NCI-H2029 (cell line): Measurements from ENCODE around the gene BRME1.
A peak's percentile ranks its signal among the peaks of the same experiment; 100 is the strongest.
"Not testable (repeated sequence)": the region's sequence is repeated elsewhere in the genome, so short reads cannot be mapped to it uniquely, and the experiment has no call there.

Experiments
- DNase-seq: peaks from one replicate; lab custom pipeline; 2025; lab: John Stamatoyannopoulos, UW

BRME1 gene

GRCh38 chr19:13926715-13927114 lies 20.8 kb upstream of the BRME1 start:
- DNase-seq = no peak

- DNase-seq = no peak
Measured at GRCh38 chr19:13926010-13926409, 20.1 kb upstream of the BRME1 start.

- DNase-seq = no peak
Measured at GRCh38 chr19:13923194-13923987, 17.5 kb upstream of the BRME1 start.

- DNase-seq = not testable (repeated sequence)
Measured at GRCh38 chr19:13922118-13922517, 16.2 kb upstream of the BRME1 start.

GRCh38 chr19:13920940-13921747 lies 15.2 kb upstream of the BRME1 start:
- peak; percentile 37 for DNase-seq

GRCh38 chr19:13920524-13920923 lies 14.6 kb upstream of the BRME1 start:
- DNase-seq = no peak

GRCh38 chr19:13918726-13919411 lies 13.0 kb upstream of the BRME1 start:
- no peak for DNase-seq

- no peak for DNase-seq
Measured at GRCh38 chr19:13917888-13918406, 12.0 kb upstream of the BRME1 start.

GRCh38 chr19:13914777-13915176 lies 8.9 kb upstream of the BRME1 start:
- no peak for DNase-seq

GRCh38 chr19:13913352-13913751 lies 7.4 kb upstream of the BRME1 start:
- DNase-seq = no peak

GRCh38 chr19:13909430-13909829 lies 3.5 kb upstream of the BRME1 start:
- no peak for DNase-seq

GRCh38 chr19:13908674-13909073 lies 2.8 kb upstream of the BRME1 start:
- DNase-seq = no peak

- no peak for DNase-seq
Measured at GRCh38 chr19:13906910-13907309, 993 bp upstream of the BRME1 start.

- no peak for DNase-seq
Measured at GRCh38 chr19:13906521-13906904, 596 bp upstream of the BRME1 start.

GRCh38 chr19:13902993-13903555 lies 2.8 kb downstream of the BRME1 start:
- no peak for DNase-seq

GRCh38 chr19:13899912-13900584 lies 5.9 kb downstream of the BRME1 start:
- DNase-seq = no peak

- no peak for DNase-seq
Measured at GRCh38 chr19:13899393-13899792, 6.5 kb downstream of the BRME1 start.

- no peak for DNase-seq
Measured at GRCh38 chr19:13896227-13896626, 9.7 kb downstream of the BRME1 start.

GRCh38 chr19:13894552-13894951 lies 11.4 kb downstream of the BRME1 start:
- no peak for DNase-seq

GRCh38 chr19:13892870-13893269 lies 13.0 kb downstream of the BRME1 start:
- no peak for DNase-seq

- no peak for DNase-seq
Measured at GRCh38 chr19:13890136-13890535, 15.8 kb downstream of the BRME1 start.

GRCh38 chr19:13888281-13888680 lies 17.6 kb downstream of the BRME1 start:
- DNase-seq = no peak
